ENCODE measurements around the gene GIT1. TPM values are rescaled to one million over a fixed set of nuclear protein-coding genes. Genes with fewer than 3 reads are reported as not detected.

GIT1 gene
- total RNA-seq, 2 donors from 2014 or later = 24.1 to 35.3 TPM

DNA sequence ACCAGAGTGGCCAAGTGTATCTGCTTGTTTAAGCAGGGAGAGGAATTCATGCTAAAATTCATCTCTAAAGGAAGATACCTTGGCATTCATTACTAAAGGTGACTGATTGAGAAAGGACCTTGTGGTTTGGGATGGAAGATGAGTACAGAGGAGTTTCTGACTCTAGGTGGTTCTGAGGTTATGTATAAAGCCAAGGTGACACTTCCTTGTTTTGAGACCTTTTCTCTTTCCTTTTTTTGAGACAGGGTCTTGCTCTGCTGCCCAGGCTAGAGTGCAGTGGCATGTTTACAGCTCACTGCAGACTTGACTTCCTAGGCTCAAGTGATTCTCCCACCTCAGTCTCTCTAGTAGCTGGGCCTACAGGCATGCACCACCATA lies 31.7 kb downstream of the GIT1 start:
- Histone ChIP-seq H3K27ac (no peak overlapping the region), H3K27me3 (replicated peaks; ENCODE audit: insufficient read depth) (no peaks in the 10 kb centered on the region), H3K9me3 (no peaks in the 10 kb centered on the region), H3K36me3 (no peaks in the 10 kb centered on the region), H3K4me3 (no peak overlapping the region), H3K4me1 (ENCODE audit: control insufficient read depth in 1 of 2, low read depth in 2 of 2) (no peaks in the 10 kb centered on the region)
- DNase-seq (ENCODE audit: low spot score) = no peak
- ATAC-seq (ENCODE audit: insufficient number of reproducible peaks, low FRiP score, low read depth) = no peak
- TF ChIP-seq, protein P1, sequence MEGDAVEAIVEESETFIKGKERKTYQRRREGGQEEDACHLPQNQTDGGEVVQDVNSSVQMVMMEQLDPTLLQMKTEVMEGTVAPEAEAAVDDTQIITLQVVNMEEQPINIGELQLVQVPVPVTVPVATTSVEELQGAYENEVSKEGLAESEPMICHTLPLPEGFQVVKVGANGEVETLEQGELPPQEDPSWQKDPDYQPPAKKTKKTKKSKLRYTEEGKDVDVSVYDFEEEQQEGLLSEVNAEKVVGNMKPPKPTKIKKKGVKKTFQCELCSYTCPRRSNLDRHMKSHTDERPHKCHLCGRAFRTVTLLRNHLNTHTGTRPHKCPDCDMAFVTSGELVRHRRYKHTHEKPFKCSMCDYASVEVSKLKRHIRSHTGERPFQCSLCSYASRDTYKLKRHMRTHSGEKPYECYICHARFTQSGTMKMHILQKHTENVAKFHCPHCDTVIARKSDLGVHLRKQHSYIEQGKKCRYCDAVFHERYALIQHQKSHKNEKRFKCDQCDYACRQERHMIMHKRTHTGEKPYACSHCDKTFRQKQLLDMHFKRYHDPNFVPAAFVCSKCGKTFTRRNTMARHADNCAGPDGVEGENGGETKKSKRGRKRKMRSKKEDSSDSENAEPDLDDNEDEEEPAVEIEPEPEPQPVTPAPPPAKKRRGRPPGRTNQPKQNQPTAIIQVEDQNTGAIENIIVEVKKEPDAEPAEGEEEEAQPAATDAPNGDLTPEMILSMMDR (IDR thresholded peaks at IDR 0.05) = no peak

DNA sequence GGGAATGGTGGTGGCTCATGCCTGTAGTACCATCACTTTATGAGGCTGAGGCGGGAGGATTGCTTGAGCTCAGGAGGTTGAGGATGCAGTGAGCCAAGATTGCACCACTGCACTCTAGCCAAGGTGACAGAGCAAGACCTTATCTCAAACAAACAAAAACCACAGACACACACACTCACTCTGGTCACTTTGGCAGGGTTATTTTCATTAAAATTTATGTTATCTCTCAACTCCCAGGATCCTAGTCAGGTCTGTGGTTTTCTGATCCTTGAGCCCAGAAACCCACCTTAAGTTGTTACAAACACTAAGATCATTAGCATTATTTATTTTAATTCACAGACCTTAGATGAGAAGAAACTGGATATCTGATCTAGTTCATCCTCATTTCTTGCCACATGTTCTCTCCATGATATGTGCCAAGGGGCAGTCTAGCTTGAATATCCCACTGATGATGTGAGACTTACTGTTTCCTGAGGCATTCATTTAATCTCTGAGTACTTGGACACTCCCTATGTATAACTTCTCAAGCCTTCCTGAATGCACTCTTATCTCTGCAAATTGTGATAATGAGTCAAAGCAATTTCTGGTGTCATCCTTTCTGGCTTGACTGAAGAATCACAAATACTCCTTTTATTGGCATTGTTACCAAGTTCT lies 32.2 kb downstream of the GIT1 start:
- Histone ChIP-seq H3K4me3 (no peak overlapping the region), H3K27me3 (replicated peaks; ENCODE audit: insufficient read depth) (no peaks in the 10 kb centered on the region), H3K36me3 (no peaks in the 10 kb centered on the region), H3K9me3 (no peaks in the 10 kb centered on the region), H3K27ac (no peak overlapping the region), H3K4me1 (ENCODE audit: control insufficient read depth in 1 of 2, low read depth in 2 of 2) (no peaks in the 10 kb centered on the region)
- TF ChIP-seq, protein P1 (IDR thresholded peaks at IDR 0.05) = no peak
- ATAC-seq (ENCODE audit: insufficient number of reproducible peaks, low FRiP score, low read depth) = no peak
- DNase-seq (ENCODE audit: low spot score) = no peak

DNA sequence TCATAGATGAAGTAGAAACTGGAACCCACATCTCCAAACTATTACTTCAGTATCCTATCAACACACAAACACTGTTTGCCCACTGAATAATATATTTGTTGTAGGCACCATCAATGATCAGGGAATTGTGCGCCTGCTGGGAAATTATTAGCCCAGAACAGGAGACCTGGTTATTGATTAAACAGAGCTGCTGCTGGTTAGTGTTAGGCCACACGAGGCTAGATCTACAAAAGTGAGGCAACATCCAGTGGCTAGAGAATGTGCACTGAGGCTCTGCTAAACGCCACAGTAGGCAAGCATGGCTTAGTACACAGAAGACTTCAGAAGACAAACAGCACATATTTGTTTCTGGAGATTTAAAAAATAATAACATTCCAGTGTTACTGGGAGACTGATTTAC lies 33.6 kb downstream of the GIT1 start:
- Histone ChIP-seq H3K4me3 (no peak overlapping the region), H3K27ac (no peak overlapping the region), H3K36me3 (no peaks in the 10 kb centered on the region), H3K27me3 (replicated peaks; ENCODE audit: insufficient read depth) (no peaks in the 10 kb centered on the region), H3K9me3 (no peaks in the 10 kb centered on the region), H3K4me1 (ENCODE audit: control insufficient read depth in 1 of 2, low read depth in 2 of 2) (no peaks in the 10 kb centered on the region)
- DNase-seq (ENCODE audit: low spot score) = no peak
- no peak for ATAC-seq (ENCODE audit: insufficient number of reproducible peaks, low FRiP score, low read depth)
- TF ChIP-seq, protein P1 (IDR thresholded peaks at IDR 0.05) = no peak

DNA sequence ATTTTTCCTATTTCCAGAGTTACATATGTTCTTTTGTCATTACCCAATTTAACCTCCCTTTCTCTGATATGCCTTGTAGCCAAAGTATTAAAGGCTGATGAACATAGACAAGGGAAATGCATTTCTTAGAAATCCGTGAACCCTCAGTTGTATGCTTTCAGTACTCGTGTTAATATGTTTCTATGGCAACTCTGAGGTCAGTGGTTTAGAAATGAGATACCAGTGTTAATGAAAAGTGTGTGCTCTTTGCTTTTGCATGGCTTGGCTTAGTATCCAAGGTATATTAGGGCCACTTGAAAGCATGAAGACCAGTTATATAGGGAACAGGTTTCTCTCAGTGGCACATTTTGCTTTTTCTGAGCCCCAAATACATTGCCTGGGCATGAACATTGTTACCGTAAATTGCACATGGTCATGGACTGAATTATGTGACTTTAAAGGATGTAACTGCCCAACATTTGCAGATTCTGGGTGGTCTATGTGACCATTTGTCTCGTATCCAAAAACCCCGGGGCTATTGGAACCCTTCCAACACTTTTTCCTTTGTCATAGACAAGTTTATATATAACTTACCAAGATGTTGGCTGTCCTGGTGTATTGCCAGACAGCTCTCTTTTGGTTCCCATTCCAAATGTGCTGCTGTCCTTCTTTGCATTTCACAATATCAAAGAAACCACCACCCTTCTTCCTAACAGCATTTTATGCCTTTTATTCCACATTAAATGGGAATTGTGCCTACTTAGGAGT lies 40.1 kb downstream of the GIT1 start:
- Histone ChIP-seq H3K4me1 (ENCODE audit: control insufficient read depth in 1 of 2, low read depth in 2 of 2) (no peaks in the 10 kb centered on the region), H3K4me3 (no peak overlapping the region), H3K36me3 (no peaks in the 10 kb centered on the region), H3K27me3 (replicated peaks; ENCODE audit: insufficient read depth) (no peaks in the 10 kb centered on the region), H3K27ac (no peak overlapping the region), H3K9me3 (no peaks in the 10 kb centered on the region)
- TF ChIP-seq, protein P1 (IDR thresholded peaks at IDR 0.05) = no peak
- ATAC-seq (ENCODE audit: insufficient number of reproducible peaks, low FRiP score, low read depth) (no peak), DNase-seq (ENCODE audit: low spot score) (no peak)

DNA sequence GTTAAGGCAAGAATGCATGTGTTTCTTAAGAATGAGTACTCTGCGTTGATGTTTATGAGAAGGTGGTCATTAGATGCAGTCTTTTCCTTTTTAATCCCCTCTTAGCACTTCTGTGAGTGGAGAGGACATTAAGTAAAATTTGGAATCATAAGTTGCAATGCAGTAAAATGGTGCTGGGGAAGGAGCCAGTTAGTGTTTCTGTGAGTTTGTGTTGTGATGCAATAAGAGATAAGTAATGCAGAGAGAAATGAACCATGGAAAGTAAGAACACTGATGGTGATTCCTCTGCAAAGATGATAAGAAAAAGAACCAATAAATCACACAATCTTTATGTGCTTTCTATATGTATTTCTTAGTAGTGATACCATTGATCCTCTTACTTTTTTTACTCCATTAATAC lies 42.6 kb downstream of the GIT1 start:
- DNase-seq (ENCODE audit: low spot score) (no peak), ATAC-seq (ENCODE audit: insufficient number of reproducible peaks, low FRiP score, low read depth) (no peak)
- Histone ChIP-seq H3K36me3 (peaks cover 14% of the 10 kb centered on the region), H3K4me1 (ENCODE audit: control insufficient read depth in 1 of 2, low read depth in 2 of 2) (no peaks in the 10 kb centered on the region), H3K9me3 (no peaks in the 10 kb centered on the region), H3K4me3 (no peak overlapping the region), H3K27ac (no peak overlapping the region), H3K27me3 (replicated peaks; ENCODE audit: insufficient read depth) (no peaks in the 10 kb centered on the region)
- TF ChIP-seq, protein P1 (IDR thresholded peaks at IDR 0.05) = no peak
